PFSK-1 (cell line): ENCODE data around the gene WRAP73.

Source experiments
- POLR2AphosphoS5 ChIP-seq: IDR thresholded peaks from 2 replicates; pipeline ENCODE4 v1.6.1; 2012; ENCODE audit warnings: low read depth, mild to moderate bottlenecking, control low read depth, low read length, moderate library complexity
- TAF1 ChIP-seq: IDR thresholded peaks from 2 replicates; pipeline ENCODE4 v1.6.1; 2012; ENCODE audit warnings: low read length, control low read depth, borderline replicate concordance; ENCODE audit not compliant: insufficient read depth
- TF ChIP-seq, protein P1 (sequence below), 2 experiments: IDR thresholded peaks; 2 replicates each; pipeline versions ENCODE4 v1.6.1 to v1.8.0; 2011 to 2012; ENCODE audit warnings: low read depth in 2 of 2, low read length in 2 of 2, control low read depth in 1 of 2, inconsistent platforms in 1 of 2, mild to moderate bottlenecking in 1 of 2, moderate library complexity in 1 of 2; ENCODE audit not compliant: insufficient read depth in 1 of 2

GRCh38 chr1:3649342-3650247, at the start of gene WRAP73:
- TF ChIP-seq, protein P1, sequence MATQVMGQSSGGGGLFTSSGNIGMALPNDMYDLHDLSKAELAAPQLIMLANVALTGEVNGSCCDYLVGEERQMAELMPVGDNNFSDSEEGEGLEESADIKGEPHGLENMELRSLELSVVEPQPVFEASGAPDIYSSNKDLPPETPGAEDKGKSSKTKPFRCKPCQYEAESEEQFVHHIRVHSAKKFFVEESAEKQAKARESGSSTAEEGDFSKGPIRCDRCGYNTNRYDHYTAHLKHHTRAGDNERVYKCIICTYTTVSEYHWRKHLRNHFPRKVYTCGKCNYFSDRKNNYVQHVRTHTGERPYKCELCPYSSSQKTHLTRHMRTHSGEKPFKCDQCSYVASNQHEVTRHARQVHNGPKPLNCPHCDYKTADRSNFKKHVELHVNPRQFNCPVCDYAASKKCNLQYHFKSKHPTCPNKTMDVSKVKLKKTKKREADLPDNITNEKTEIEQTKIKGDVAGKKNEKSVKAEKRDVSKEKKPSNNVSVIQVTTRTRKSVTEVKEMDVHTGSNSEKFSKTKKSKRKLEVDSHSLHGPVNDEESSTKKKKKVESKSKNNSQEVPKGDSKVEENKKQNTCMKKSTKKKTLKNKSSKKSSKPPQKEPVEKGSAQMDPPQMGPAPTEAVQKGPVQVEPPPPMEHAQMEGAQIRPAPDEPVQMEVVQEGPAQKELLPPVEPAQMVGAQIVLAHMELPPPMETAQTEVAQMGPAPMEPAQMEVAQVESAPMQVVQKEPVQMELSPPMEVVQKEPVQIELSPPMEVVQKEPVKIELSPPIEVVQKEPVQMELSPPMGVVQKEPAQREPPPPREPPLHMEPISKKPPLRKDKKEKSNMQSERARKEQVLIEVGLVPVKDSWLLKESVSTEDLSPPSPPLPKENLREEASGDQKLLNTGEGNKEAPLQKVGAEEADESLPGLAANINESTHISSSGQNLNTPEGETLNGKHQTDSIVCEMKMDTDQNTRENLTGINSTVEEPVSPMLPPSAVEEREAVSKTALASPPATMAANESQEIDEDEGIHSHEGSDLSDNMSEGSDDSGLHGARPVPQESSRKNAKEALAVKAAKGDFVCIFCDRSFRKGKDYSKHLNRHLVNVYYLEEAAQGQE (IDR thresholded peaks at IDR 0.05; ENCODE audit: insufficient read depth in 1 of 2, low read depth in 2 of 2, low read length in 2 of 2) = no peak
- TF ChIP-seq POLR2AphosphoS5 (peak; percentile 78), TAF1 (0 out of 2 replicates have a peak, but pooled peaks have one; percentile 40)
